ENCODE results near the gene TRAPPC12. TPM values are rescaled to one million over a fixed set of nuclear protein-coding genes. Genes with fewer than 3 reads are reported as not detected.
"Not testable (repeated sequence)": the region's sequence is repeated elsewhere in the genome, so short reads cannot be mapped to it uniquely, and the experiment has no call there.

TRAPPC12 gene
- total RNA-seq, 2 experiments from 2014 or later = 49.8 to 64.0 TPM

DNA sequence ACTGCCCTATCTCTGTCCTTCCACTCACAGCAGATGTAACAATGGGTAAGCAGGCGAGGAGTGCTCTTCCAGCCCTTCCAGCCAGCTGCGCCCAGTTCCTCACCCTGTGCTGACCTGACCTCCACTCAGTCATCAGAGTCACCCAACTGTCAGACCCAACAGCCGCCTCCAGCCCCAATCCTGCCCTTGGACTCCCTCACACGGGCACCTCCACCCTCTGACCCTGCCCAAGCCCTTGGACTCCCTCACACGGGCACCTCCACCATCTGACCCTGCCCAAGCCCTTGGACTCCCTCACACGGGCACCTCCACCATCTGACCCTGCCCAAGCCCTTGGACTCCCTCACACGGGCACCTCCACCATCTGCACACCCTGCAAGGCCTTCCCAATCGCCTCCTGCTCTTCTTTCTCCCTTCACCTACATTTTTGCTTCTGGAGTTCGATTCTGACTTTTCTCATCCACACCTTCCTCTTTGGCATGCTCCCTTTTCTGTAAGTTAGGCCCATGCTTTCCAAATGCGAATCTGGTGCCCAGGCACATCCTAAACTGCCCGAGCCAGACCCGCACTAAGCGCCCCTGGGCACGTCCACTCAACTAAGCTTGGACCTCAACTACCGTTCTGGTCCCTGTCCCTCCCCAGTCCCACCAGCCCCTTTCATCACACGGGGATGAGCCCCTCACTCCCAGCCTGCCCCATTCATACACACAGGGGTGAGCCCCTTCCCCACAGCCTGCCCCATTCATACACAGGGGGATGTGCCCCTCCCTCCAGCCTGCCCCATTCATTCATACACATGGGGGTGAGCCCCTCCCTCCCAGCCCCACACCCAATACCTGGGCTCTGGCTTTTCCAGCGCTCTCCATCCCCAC lies 17.7 kb upstream of the TRAPPC12 start:
- H3K27me3 ChIP-seq (ENCODE audit: control insufficient read depth in 1 of 2, insufficient read depth in 2 of 2, low read length in 2 of 2) = no peaks in the 10 kb centered on the region
- H3K27ac Mint-ChIP-seq = no peak overlapping the region
- H3K27ac ChIP-seq (ENCODE audit: low read depth in 1 of 2, low read length in 2 of 2) = no peak overlapping the region
- intact Hi-C loops (cut with DNase I, micrococcal nuclease) = no loop called here
- H3K4me1 ChIP-seq (ENCODE audit: insufficient read depth, low read length) = peaks cover 8% of the 10 kb centered on the region
- no peak overlapping the region for H3K4me3 Mint-ChIP-seq
- H3K4me3 ChIP-seq (ENCODE audit: low read length) = no peak overlapping the region
- POLR2A ChIA-PET = no interaction called here
- no peaks in the 10 kb centered on the region for H3K27me3 Mint-ChIP-seq
- ATAC-seq (ENCODE audit: poor library complexity) (no peak), DNase-seq (no peak)
- no peaks in the 10 kb centered on the region for H3K9me3 Mint-ChIP-seq
- H3K9me3 ChIP-seq (ENCODE audit: control insufficient read depth in 1 of 2, insufficient read depth in 1 of 2, low read length in 2 of 2) = no peaks in the 10 kb centered on the region
- TF ChIP-seq CTCF (IDR thresholded peaks at IDR 0.05) = no peak
- no peaks in the 10 kb centered on the region for H3K36me3 ChIP-seq (ENCODE audit: insufficient read depth, low read length)
- peaks cover 18% of the 10 kb centered on the region for H3K4me1 Mint-ChIP-seq (ENCODE audit: low read depth)
- CTCF ChIA-PET = no interaction called here
- peaks cover 18% of the 10 kb centered on the region for H3K36me3 Mint-ChIP-seq (ENCODE audit: low read depth)

GRCh38 chr2:3365219-3365618 lies 14.3 kb upstream of the TRAPPC12 start:
- no peak for DNase-seq
- H3K27ac Mint-ChIP-seq = no peak overlapping the region
- ChIA-PET CTCF (interaction anchor here (1.9 kb wide), 1 partner anchor 59 kb away, joined by 5 read pairs; no protein-coding TSS in a partner anchor), POLR2A (no interaction called here)
- no peaks in the 10 kb centered on the region for H3K27me3 Mint-ChIP-seq
- H3K9me3 Mint-ChIP-seq = no peaks in the 10 kb centered on the region
- no peak for ATAC-seq (ENCODE audit: poor library complexity)
- Histone ChIP-seq H3K27ac (ENCODE audit: low read depth in 1 of 2, low read length in 2 of 2) (no peak overlapping the region), H3K36me3 (ENCODE audit: insufficient read depth, low read length) (peaks cover 3% of the 10 kb centered on the region), H3K4me3 (ENCODE audit: low read length) (no peak overlapping the region), H3K4me1 (ENCODE audit: insufficient read depth, low read length) (peaks cover 5% of the 10 kb centered on the region), H3K27me3 (ENCODE audit: control insufficient read depth in 1 of 2, insufficient read depth in 2 of 2, low read length in 2 of 2) (no peaks in the 10 kb centered on the region), H3K9me3 (ENCODE audit: control insufficient read depth in 1 of 2, insufficient read depth in 1 of 2, low read length in 2 of 2) (no peaks in the 10 kb centered on the region)
- intact Hi-C loops (cut with DNase I, micrococcal nuclease) = no loop called here
- H3K4me3 Mint-ChIP-seq = no peak overlapping the region
- TF ChIP-seq CTCF (IDR thresholded peaks at IDR 0.05) = no peak
- H3K36me3 Mint-ChIP-seq (ENCODE audit: low read depth) = peaks cover 17% of the 10 kb centered on the region
- H3K4me1 Mint-ChIP-seq (ENCODE audit: low read depth) = peaks cover 22% of the 10 kb centered on the region

DNA sequence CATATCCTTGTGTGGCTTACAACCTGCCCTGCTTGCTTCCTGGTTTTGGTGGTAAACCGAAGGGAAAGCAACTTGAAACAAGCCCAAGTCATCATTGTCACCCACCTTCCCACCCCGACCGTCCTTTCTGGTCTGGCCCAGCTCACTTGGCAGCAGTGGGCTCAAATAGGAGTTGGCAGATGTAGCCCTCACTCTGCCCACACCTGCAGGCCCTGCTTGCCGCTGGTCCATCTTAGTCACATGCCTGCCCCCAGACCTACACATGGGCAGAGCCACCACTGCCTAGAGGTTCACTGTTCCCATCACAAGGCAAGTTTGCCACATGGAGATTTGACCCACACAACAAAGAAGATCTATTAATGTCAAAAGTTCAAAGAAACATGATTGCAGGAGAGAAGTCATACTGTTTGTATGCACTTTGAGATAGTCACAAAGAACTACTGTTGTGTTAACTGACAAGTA lies 11.2 kb upstream of the TRAPPC12 start:
- Histone ChIP-seq H3K9me3 (ENCODE audit: control insufficient read depth in 1 of 2, insufficient read depth in 1 of 2, low read length in 2 of 2) (no peaks in the 10 kb centered on the region), H3K36me3 (ENCODE audit: insufficient read depth, low read length) (peaks cover 3% of the 10 kb centered on the region), H3K27ac (ENCODE audit: low read depth in 1 of 2, low read length in 2 of 2) (no peak overlapping the region), H3K27me3 (ENCODE audit: control insufficient read depth in 1 of 2, insufficient read depth in 2 of 2, low read length in 2 of 2) (no peaks in the 10 kb centered on the region), H3K4me1 (ENCODE audit: insufficient read depth, low read length) (no peaks in the 10 kb centered on the region), H3K4me3 (ENCODE audit: low read length) (no peak overlapping the region)
- CTCF ChIA-PET = no interaction called here
- Mint-ChIP-seq H3K27ac (no peak overlapping the region), H3K27me3 (no peaks in the 10 kb centered on the region), H3K36me3 (ENCODE audit: low read depth) (peaks cover 17% of the 10 kb centered on the region), H3K9me3 (no peaks in the 10 kb centered on the region), H3K4me3 (no peak overlapping the region), H3K4me1 (ENCODE audit: low read depth) (peaks cover 12% of the 10 kb centered on the region)
- intact Hi-C loops (cut with DNase I, micrococcal nuclease) = no loop called here
- DNase-seq (no peak), ATAC-seq (ENCODE audit: poor library complexity) (no peak)
- POLR2A ChIA-PET = no interaction called here
- TF ChIP-seq CTCF (IDR thresholded peaks at IDR 0.05) = no peak

- CTCF ChIA-PET; H3K27ac ChIP-seq (ENCODE audit: low read depth in 1 of 2, low read length in 2 of 2): not testable (repeated sequence)
Observed at GRCh38 chr2:3369340-3370181, 9.9 kb upstream of the TRAPPC12 start.

More at GRCh38 chr2:3369340-3370181, 9.9 kb upstream of the TRAPPC12 start:
- H3K4me3 Mint-ChIP-seq; H3K4me3 ChIP-seq (ENCODE audit: low read length); POLR2A ChIA-PET; H3K27ac Mint-ChIP-seq; intact Hi-C loops (cut with DNase I, micrococcal nuclease); H3K27me3 ChIP-seq (ENCODE audit: control insufficient read depth in 1 of 2, insufficient read depth in 2 of 2, low read length in 2 of 2); ATAC-seq (ENCODE audit: poor library complexity); DNase-seq; H3K9me3 ChIP-seq (ENCODE audit: control insufficient read depth in 1 of 2, insufficient read depth in 1 of 2, low read length in 2 of 2); H3K4me1 ChIP-seq (ENCODE audit: insufficient read depth, low read length); H3K9me3 Mint-ChIP-seq; H3K27me3 Mint-ChIP-seq; H3K36me3 ChIP-seq (ENCODE audit: insufficient read depth, low read length): not testable (repeated sequence)
- Mint-ChIP-seq H3K4me1 (ENCODE audit: low read depth) (peaks cover 12% of the 10 kb centered on the region), H3K36me3 (ENCODE audit: low read depth) (peaks cover 17% of the 10 kb centered on the region)

Measured in CD4-positive, alpha-beta T cell (primary cell).